ENCODE results near the gene SDK1.

The SDK1 gene

GRCh38 chr7:3592401-3593134 is 291.5 kb downstream of the SDK1 start (continued):
- no peak for TF ChIP-seq ZNF26 (tag by site-specific recombination; IDR thresholded peaks at IDR 0.05)
- peak; percentile 49; the same call in 1 of the 2 replicates for TF ChIP-seq SP7 (tag by site-specific recombination; IDR thresholded peaks at IDR 0.05)

- ChIA-PET CTCF (no interaction called here), POLR2A (no interaction called here)
- Histone ChIP-seq H3K9me3 (ENCODE audit: control insufficient read depth, insufficient read depth, low read depth, low read length) (no peaks in the 10 kb centered on the region), H3K4me1 (ENCODE audit: control insufficient read depth, insufficient read depth, low read length) (peaks cover 7% of the 10 kb centered on the region; the same call in 1 of the 2 replicates), H3K36me3 (ENCODE audit: control insufficient read depth in 2 of 2, insufficient read depth in 1 of 2, low read length in 2 of 2) (no peaks in the 10 kb centered on the region), H3K4me3 (ENCODE audit: low read depth, low read length) (no peak overlapping the region), H3K27ac (ENCODE audit: extremely low read depth, low read depth, low read length) (no peak overlapping the region)
- TF ChIP-seq ZNF513 (tag by site-specific recombination; IDR thresholded peaks at IDR 0.05) = no peak
- no peak for TF ChIP-seq ZNF660 (tag by site-specific recombination; IDR thresholded peaks at IDR 0.05)
- no peak for TF ChIP-seq ZNF169 (tag by site-specific recombination; IDR thresholded peaks at IDR 0.05)
- TF ChIP-seq KLF16 (tag by site-specific recombination; IDR thresholded peaks at IDR 0.05) = no peak
- no peak for TF ChIP-seq ZNF792 (tag by site-specific recombination; IDR thresholded peaks at IDR 0.05)
- no peak for TF ChIP-seq OSR2 (tag by site-specific recombination; IDR thresholded peaks at IDR 0.05)
- TF ChIP-seq ZBTB10 (tag by site-specific recombination; IDR thresholded peaks at IDR 0.05) = no peak
- no peak for TF ChIP-seq ZNF707 (tag by site-specific recombination; IDR thresholded peaks at IDR 0.05)
- no peak for TF ChIP-seq ZNF596 (tag by site-specific recombination; IDR thresholded peaks at IDR 0.05)
- no peak for TF ChIP-seq ZNF362 (tag by site-specific recombination; IDR thresholded peaks at IDR 0.05)
- no peak for TF ChIP-seq ZNF623 (tag by site-specific recombination; IDR thresholded peaks at IDR 0.05)
- no peak for TF ChIP-seq ZNF701 (tag by site-specific recombination; IDR thresholded peaks at IDR 0.05)
Measured at GRCh38 chr7:3594901-3595300, 293.8 kb downstream of the SDK1 start.

- POLR2A ChIA-PET = no interaction called here
- Histone ChIP-seq H3K27ac (ENCODE audit: extremely low read depth, low read depth, low read length) (no peak overlapping the region), H3K4me1 (ENCODE audit: control insufficient read depth, insufficient read depth, low read length) (no peaks in the 10 kb centered on the region), H3K36me3 (ENCODE audit: control insufficient read depth in 2 of 2, insufficient read depth in 1 of 2, low read length in 2 of 2) (no peaks in the 10 kb centered on the region), H3K4me3 (ENCODE audit: low read depth, low read length) (no peak overlapping the region), H3K9me3 (ENCODE audit: control insufficient read depth, insufficient read depth, low read depth, low read length) (no peaks in the 10 kb centered on the region)
- CTCF ChIA-PET = interaction anchor here (0.7 kb wide), 1 partner anchor 11 kb away, joined by 4 read pairs; no protein-coding TSS in a partner anchor
- TF ChIP-seq ZNF169 (tag by site-specific recombination; IDR thresholded peaks at IDR 0.05) (no peak), WT1 (tag by site-specific recombination; IDR thresholded peaks at IDR 0.05) (no peak), ZFP3 (tag by site-specific recombination; IDR thresholded peaks at IDR 0.05; ENCODE audit: low read depth) (no peak), ZNF670 (tag by site-specific recombination; IDR thresholded peaks at IDR 0.05; ENCODE audit: low read depth) (no peak)
Measured at GRCh38 chr7:3598854-3599253, 297.8 kb downstream of the SDK1 start.

All from HEK293 (cell line).